WI38 (cell line): Measurements from ENCODE around the gene NAV2.

Source experiments
- H3K4me3 ChIP-seq: 2 replicates; pipeline ENCODE4 v1.5.1; 2011; ENCODE audit warnings: low read depth, mild to moderate bottlenecking, control low read depth, low read length
- TF ChIP-seq, protein P1 (sequence below): IDR thresholded peaks from 2 replicates; pipeline ENCODE4 v1.5.1; 2012; ENCODE audit warnings: low read depth, mild to moderate bottlenecking, control low read depth, low read length

NAV2 gene

GRCh38 chr11:19719960-19720359 lies 7.3 kb downstream of the NAV2 start:
- TF ChIP-seq, protein P1, sequence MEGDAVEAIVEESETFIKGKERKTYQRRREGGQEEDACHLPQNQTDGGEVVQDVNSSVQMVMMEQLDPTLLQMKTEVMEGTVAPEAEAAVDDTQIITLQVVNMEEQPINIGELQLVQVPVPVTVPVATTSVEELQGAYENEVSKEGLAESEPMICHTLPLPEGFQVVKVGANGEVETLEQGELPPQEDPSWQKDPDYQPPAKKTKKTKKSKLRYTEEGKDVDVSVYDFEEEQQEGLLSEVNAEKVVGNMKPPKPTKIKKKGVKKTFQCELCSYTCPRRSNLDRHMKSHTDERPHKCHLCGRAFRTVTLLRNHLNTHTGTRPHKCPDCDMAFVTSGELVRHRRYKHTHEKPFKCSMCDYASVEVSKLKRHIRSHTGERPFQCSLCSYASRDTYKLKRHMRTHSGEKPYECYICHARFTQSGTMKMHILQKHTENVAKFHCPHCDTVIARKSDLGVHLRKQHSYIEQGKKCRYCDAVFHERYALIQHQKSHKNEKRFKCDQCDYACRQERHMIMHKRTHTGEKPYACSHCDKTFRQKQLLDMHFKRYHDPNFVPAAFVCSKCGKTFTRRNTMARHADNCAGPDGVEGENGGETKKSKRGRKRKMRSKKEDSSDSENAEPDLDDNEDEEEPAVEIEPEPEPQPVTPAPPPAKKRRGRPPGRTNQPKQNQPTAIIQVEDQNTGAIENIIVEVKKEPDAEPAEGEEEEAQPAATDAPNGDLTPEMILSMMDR, result no peak

DNA sequence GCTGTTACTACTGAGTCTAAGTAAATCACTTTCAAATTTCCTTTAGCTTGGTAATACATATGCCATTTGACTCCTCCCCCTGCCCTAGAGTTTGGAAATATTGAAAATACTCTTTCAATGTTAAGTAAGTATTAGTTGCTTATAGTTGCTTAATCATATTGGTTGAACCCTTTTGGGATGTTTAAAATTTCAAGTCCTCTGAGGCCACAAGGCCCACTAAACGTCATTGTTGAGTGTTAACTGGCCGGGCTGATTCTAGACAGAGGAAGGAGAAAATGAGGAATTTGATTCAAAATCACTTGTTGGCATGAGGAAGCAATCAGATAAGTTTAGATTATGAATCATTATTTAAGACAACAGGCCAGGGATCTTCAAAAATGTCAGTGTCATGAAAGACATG lies 8.5 kb downstream of the NAV2 start:
- H3K4me3 ChIP-seq, result no peak overlapping the region
- TF ChIP-seq, protein P1, result no peak

More at GRCh38 chr11:19719960-19720359, 7.3 kb downstream of the NAV2 start:
- H3K4me3 ChIP-seq, result no peak overlapping the region

DNA sequence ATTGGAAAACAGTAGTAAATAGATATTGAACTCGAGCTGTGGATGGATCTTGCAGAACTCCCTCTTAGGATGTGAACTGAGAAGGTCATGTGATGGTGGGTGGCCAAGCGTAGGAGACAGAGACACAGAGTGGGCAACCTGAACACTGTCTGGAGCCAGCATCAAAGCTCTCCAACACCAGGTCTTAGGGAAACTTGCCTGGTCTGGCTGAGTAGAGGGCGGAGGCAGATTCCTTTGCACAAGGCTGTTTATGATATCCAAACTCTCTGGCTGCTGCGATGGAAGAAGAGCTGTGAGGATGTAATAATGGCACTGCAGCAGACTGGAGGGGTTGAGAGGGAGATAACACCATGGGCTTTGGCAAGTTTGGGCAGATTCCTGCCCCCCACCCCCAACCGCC lies 10.1 kb downstream of the NAV2 start:
- TF ChIP-seq, protein P1, result no peak
- H3K4me3 ChIP-seq, result no peak overlapping the region

DNA sequence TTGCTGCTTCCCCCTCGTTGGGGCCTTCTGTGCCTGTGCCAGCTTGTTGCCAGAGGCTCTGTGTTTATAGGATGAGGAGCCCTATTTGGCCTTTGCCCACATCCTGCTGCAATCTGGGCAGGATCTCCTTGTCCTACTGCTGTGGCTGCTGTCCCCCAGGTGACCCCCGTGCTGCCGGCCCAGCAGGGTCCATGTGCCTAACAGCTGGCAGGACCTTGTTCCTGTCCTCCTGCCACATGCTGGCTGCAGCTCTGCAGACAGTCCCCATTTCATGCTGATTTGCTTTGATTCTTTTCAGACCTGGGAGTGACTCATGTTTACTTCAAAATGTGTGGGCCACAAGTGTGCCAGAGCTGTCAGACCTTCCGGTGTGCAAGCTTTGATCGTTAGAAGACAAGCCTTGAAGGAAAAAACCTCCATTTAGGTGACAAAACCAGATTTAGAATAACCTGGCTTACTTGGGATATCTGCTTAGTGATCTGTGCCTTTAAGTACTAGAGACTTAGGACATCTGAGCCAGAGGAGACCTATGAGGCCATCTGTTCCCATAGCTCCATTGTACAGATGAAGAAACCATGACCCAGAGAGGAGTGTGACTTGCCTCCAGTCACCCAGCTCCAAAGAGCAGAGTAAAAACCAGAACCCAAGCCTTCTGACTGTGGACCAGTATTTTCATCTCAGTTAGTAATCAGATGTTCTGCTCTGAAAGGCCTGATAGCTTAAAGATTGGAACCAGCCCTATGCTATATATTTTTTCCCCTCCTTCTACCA lies 11.1 kb downstream of the NAV2 start:
- no peak overlapping the region for H3K4me3 ChIP-seq
- TF ChIP-seq, protein P1, result no peak

DNA sequence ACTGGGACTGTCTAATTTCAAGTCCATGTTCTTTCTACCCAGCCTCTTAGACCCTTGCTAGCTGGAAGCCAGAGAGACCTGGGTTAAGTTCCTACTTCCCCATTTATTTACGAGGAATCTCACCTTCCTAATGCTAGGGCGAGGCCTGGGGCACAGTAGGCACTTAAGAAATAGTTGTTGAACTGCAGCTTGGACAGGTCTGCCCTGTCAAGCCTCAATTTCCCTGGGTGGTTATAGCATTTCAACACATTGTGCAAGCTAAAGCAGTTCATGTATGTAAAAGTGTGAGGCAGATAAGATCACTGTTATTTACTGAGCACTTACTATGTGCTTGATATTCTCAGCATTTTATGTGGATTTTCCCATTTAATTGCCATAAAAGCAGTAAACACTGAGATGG lies 12.1 kb downstream of the NAV2 start:
- H3K4me3 ChIP-seq, result no peak overlapping the region
- TF ChIP-seq, protein P1, result no peak

GRCh38 chr11:19725379-19726079 lies 12.9 kb downstream of the NAV2 start:
- TF ChIP-seq, protein P1, result no peak
- H3K4me3 ChIP-seq, result no peak overlapping the region

- no peak overlapping the region for H3K4me3 ChIP-seq
- TF ChIP-seq, protein P1, result no peak
These were observed 14.6 kb downstream of the NAV2 start for GRCh38 chr11:19727246-19727645.
